GM12891 (cell line): Measurements from ENCODE around the gene HLCS.

Experiments
- PAX5 ChIP-seq: IDR thresholded peaks from 2 replicates; pipeline ENCODE4 v1.6.1; 2011; ENCODE audit warnings: low read length, moderate library complexity, mild to moderate bottlenecking; ENCODE audit not compliant: insufficient read depth, severe bottlenecking
- POLR2A ChIP-seq: IDR thresholded peaks from 2 replicates; pipeline ENCODE4 v1.6.1; 2011; ENCODE audit warnings: low read depth, low read length, control low read depth
- POLR2AphosphoS5 ChIP-seq: IDR thresholded peaks from 2 replicates; pipeline ENCODE4 v1.6.1; 2011; ENCODE audit warnings: low read depth, low read length, control low read depth
- POU2F2 ChIP-seq: IDR thresholded peaks from 2 replicates; pipeline ENCODE4 v1.6.1; 2011; ENCODE audit warnings: low read depth, mild to moderate bottlenecking, control low read depth, low read length, moderate library complexity
- SPI1 ChIP-seq: IDR thresholded peaks from 2 replicates; pipeline ENCODE4 v1.6.1; 2011; ENCODE audit warnings: low read depth, low read length, control low read depth
- TAF1 ChIP-seq: IDR thresholded peaks from 2 replicates; pipeline ENCODE4 v1.6.1; 2011; ENCODE audit warnings: low read depth, low read length, control low read depth

DNA sequence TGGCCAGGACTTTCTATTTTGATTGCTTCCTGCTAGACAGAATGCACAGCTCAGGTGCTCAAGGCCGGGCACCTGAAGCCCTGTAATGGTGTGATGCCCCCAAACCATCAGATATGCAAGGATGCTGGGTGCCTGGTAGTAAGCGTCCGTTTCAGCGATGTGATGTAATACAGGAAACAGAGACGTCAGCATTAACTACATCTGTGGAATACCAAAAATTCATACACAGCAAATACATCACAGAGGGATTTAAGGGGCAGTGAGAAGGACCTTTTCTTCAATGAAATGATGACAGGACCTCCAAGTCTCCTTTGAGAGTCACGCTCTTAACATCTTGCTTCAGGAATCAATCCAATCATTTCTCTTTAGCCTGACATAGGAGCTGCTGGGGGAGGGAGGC is 203.2 kb downstream of the HLCS start:
- TF ChIP-seq POLR2AphosphoS5, result no peak
- no peak for TF ChIP-seq POLR2A
- no peak for TF ChIP-seq SPI1
- TF ChIP-seq TAF1, result no peak
- no peak for TF ChIP-seq POU2F2
- no peak for TF ChIP-seq PAX5
